Measurements from ENCODE around the gene NES. TPM values are rescaled to one million over a fixed set of nuclear protein-coding genes. Genes with fewer than 3 reads are reported as not detected.

The NES gene
- total RNA-seq, 4 donors from 2014 or later: 59.9 to 65.3 (median 63.9) TPM

- DNase-seq (ENCODE audit: low spot score in 2 of 2): no peak
- Histone ChIP-seq H3K4me3 (no peak overlapping the region), H3K4me1 (peaks cover 0 to 59% (median 31%) of the 10 kb centered on the region in 4 donors), H3K9me3 (no peaks in the 10 kb centered on the region), H3K27ac (peak overlapping the region in 1 of 4 donors; percentile 61), H3K36me3 (peaks cover 0 to 18% (median 0%) of the 10 kb centered on the region in 3 donors), H3K27me3 (peaks cover 0 to 23% of the 10 kb centered on the region in 2 donors)
- 40 to 45% methylated on average over 4 of the region's 4 CpGs for WGBS, 2 donors
- TF ChIP-seq POLR2A (IDR thresholded peaks at IDR 0.05) (no peak), EP300 (IDR thresholded peaks at IDR 0.05) (no peak), CTCF (IDR thresholded peaks at IDR 0.05) (no peak)
Observed at GRCh38 chr1:156703741-156704140, 26.5 kb upstream of the NES start.

DNA sequence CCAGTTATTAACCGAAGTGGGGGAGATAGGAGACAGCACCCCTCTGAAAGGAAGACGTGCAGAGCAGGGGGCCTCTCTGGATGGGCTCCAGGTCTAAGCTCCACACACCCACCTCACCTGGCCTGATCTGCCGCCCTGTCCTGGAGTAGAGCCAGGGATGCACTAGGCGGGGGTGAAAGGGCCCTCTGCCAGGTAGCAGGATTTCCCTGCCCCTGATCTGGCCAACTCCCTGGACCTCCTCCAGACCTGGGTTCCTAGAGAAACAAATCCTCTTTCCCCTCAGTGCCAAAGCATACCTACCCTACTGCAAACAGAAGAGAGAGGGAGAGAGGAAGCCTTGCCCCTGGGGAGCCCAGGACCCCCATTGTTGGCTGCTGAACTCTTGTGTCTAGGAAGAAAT lies 26.1 kb upstream of the NES start:
- 56 to 74% methylated on average over 4 of the region's 4 CpGs for WGBS, 2 donors
- DNase-seq (ENCODE audit: low spot score in 2 of 2): no peak
- Histone ChIP-seq H3K27me3 (peaks cover 0 to 23% of the 10 kb centered on the region in 2 donors), H3K4me3 (no peak overlapping the region), H3K27ac (peak overlapping the region in 1 of 4 donors; percentile 61), H3K4me1 (peaks cover 0 to 55% (median 31%) of the 10 kb centered on the region in 4 donors), H3K36me3 (peaks cover 0 to 21% (median 0%) of the 10 kb centered on the region in 3 donors), H3K9me3 (no peaks in the 10 kb centered on the region)
- TF ChIP-seq POLR2A (IDR thresholded peaks at IDR 0.05): no peak

- Histone ChIP-seq H3K27me3 (peaks cover 0 to 31% of the 10 kb centered on the region in 2 donors), H3K4me1 (peaks cover 0 to 30% (median 17%) of the 10 kb centered on the region in 4 donors), H3K36me3 (peaks cover 0 to 21% (median 0%) of the 10 kb centered on the region in 3 donors), H3K27ac (no peak overlapping the region), H3K9me3 (no peaks in the 10 kb centered on the region), H3K4me3 (no peak overlapping the region)
- DNase-seq (ENCODE audit: low spot score in 2 of 2): no peak
- WGBS, 2 donors: 68 to 72% methylated on average over 8 of the region's 8 CpGs
- no peak for TF ChIP-seq CTCF (IDR thresholded peaks at IDR 0.05)
- no peak for TF ChIP-seq EP300 (IDR thresholded peaks at IDR 0.05)
Observed at GRCh38 chr1:156700736-156701531, 23.7 kb upstream of the NES start.

GRCh38 chr1:156698995-156699394 lies 21.8 kb upstream of the NES start:
- peaks cover 0 to 11% (median 0%) of the 10 kb centered on the region in 4 donors for H3K4me1 ChIP-seq
- H3K27ac ChIP-seq: no peak overlapping the region
- no peak for TF ChIP-seq EP300 (IDR thresholded peaks at IDR 0.05)
- no peak for TF ChIP-seq CTCF (IDR thresholded peaks at IDR 0.05)
- TF ChIP-seq POLR2A (IDR thresholded peaks at IDR 0.05): no peak

GRCh38 chr1:156697481-156697880 lies 20.3 kb upstream of the NES start:
- WGBS, 2 donors: 54 to 56% methylated on average over 8 of the region's 8 CpGs
- Histone ChIP-seq H3K9me3 (no peaks in the 10 kb centered on the region), H3K27ac (no peak overlapping the region), H3K4me3 (no peak overlapping the region), H3K27me3 (peaks cover 0 to 26% of the 10 kb centered on the region in 2 donors), H3K4me1 (peaks cover 0 to 8% (median 1%) of the 10 kb centered on the region in 4 donors), H3K36me3 (peaks cover 0 to 21% (median 0%) of the 10 kb centered on the region in 3 donors)
- no peak for TF ChIP-seq POLR2A (IDR thresholded peaks at IDR 0.05)
- TF ChIP-seq EP300 (IDR thresholded peaks at IDR 0.05): no peak
- TF ChIP-seq CTCF (IDR thresholded peaks at IDR 0.05): no peak
- DNase-seq (ENCODE audit: low spot score in 2 of 2): no peak

More at GRCh38 chr1:156698995-156699394, 21.8 kb upstream of the NES start:
- peaks cover 0 to 21% (median 0%) of the 10 kb centered on the region in 3 donors for H3K36me3 ChIP-seq
- H3K9me3 ChIP-seq: no peaks in the 10 kb centered on the region
- DNase-seq (ENCODE audit: low spot score in 2 of 2): no peak
- no peak overlapping the region for H3K4me3 ChIP-seq
- 36% methylated on average over 1 of the region's 1 CpG; no CpG with 5 or more reads in 1 of the 2 donors for WGBS, 2 donors
- H3K27me3 ChIP-seq: peaks cover 0 to 22% of the 10 kb centered on the region in 2 donors

All from tibial nerve (tissue), 4 donors.